Measurements from ENCODE around the gene RNF111.

DNA sequence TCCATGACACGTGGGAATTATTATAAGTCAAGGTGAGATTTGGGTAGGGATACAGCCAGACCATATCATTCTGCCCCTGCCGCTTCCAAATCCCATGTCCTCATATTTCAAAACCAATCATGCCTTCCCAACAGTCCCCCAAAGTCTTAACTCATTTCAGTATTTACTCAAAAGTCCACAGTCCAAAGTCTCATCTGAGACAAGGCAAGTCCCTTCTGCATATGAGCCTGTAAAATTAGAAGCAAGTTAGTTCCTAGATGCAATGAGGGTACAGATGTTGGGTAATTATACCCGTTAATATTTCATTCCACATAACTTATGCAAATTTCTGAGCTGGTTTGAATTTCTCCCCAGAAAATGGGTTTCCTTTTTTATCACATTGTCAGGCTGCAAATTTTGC, 47.7 kb downstream of the RNF111 start:
- no peak for TF ChIP-seq EZH2 (IDR thresholded peaks at IDR 0.05; ENCODE audit: low read length)
- TF ChIP-seq, protein P1, sequence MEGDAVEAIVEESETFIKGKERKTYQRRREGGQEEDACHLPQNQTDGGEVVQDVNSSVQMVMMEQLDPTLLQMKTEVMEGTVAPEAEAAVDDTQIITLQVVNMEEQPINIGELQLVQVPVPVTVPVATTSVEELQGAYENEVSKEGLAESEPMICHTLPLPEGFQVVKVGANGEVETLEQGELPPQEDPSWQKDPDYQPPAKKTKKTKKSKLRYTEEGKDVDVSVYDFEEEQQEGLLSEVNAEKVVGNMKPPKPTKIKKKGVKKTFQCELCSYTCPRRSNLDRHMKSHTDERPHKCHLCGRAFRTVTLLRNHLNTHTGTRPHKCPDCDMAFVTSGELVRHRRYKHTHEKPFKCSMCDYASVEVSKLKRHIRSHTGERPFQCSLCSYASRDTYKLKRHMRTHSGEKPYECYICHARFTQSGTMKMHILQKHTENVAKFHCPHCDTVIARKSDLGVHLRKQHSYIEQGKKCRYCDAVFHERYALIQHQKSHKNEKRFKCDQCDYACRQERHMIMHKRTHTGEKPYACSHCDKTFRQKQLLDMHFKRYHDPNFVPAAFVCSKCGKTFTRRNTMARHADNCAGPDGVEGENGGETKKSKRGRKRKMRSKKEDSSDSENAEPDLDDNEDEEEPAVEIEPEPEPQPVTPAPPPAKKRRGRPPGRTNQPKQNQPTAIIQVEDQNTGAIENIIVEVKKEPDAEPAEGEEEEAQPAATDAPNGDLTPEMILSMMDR (optimal IDR thresholded peaks at IDR 0.05 in 1 of 3, IDR thresholded peaks at IDR 0.05 in 1 of 3, conservative IDR thresholded peaks at IDR 0.05 in 1 of 3; ENCODE audit: extremely low read depth in 1 of 3, insufficient read depth in 2 of 3, low read length in 3 of 3): no peak
